HCT116 (cell line): ENCODE results near the gene TUBB8B.
"Not testable (repeated sequence)": the region's sequence is repeated elsewhere in the genome, so short reads cannot be mapped to it uniquely, and the experiment has no call there.

Experiments used
- CBX3 ChIP-seq: IDR thresholded peaks from 2 replicates; pipeline ENCODE4 v1.6.1; 2012; ENCODE audit warnings: low read depth
- CEBPB ChIP-seq: IDR thresholded peaks from 2 replicates; pipeline ENCODE4 v1.6.1; 2012; ENCODE audit warnings: low read depth
- EZH2 ChIP-seq: fragments of 200-600 bp; sonication (generic); IDR thresholded peaks from 2 replicates; pipeline ENCODE4 v1.6.1; 2017; ENCODE audit warnings: antibody characterized with exemption, mixed run types
- EZH2phosphoT487 ChIP-seq: fragments of 200-600 bp; IDR thresholded peaks from 2 replicates; pipeline ENCODE4 v1.6.1; 2018; ENCODE audit warnings: antibody characterized with exemption, borderline replicate concordance
- JUND ChIP-seq: IDR thresholded peaks from 2 replicates; pipeline ENCODE4 v1.6.1; 2012
- POLR2A ChIP-seq: IDR thresholded peaks from 2 replicates; pipeline ENCODE4 v1.7.0; 2011; ENCODE audit warnings: borderline replicate concordance; ENCODE audit not compliant: insufficient read depth, insufficient read length; ENCODE audit errors: extremely low read depth
- POLR2AphosphoS5 ChIP-seq: IDR thresholded peaks from 2 replicates; pipeline ENCODE4 v1.6.1; 2011; ENCODE audit warnings: mild to moderate bottlenecking, low read depth, low read length, moderate library complexity
- RAD21 ChIP-seq: IDR thresholded peaks from 2 replicates; pipeline ENCODE4 v1.6.1; 2012; ENCODE audit warnings: low read depth, mild to moderate bottlenecking
- SIN3A ChIP-seq: IDR thresholded peaks from 2 replicates; pipeline ENCODE4 v1.6.1; 2012; ENCODE audit warnings: low read depth
- ZFX ChIP-seq: fragments of 450-650 bp; IDR thresholded peaks from 2 replicates; pipeline ENCODE4 v1.6.1; 2017
- ZNF274 ChIP-seq: fragments of 200-500 bp; sonication (Bioruptor generic); IDR thresholded peaks from 2 replicates; pipeline ENCODE4 v1.6.1; 2014; ENCODE audit warnings: mild to moderate bottlenecking, low read depth, low read length, inconsistent platforms
- TF ChIP-seq, protein P1 (sequence below), 3 experiments: fragments of 200-600 bp in 1 of 3; sonication (generic) in 1 of 3; IDR thresholded peaks in 2 of 3; conservative IDR thresholded peaks in 1 of 3; 2 replicates each; pipeline ENCODE4 v1.5.1; 2012 to 2017; ENCODE audit warnings: low read depth in 2 of 3, low read length in 2 of 3, antibody characterized with exemption in 1 of 3, borderline replicate concordance in 1 of 3, control low read depth in 1 of 3, mild to moderate bottlenecking in 1 of 3, mixed read lengths in 1 of 3, mixed run types in 1 of 3, moderate library complexity in 1 of 3; ENCODE audit not compliant: insufficient read depth in 1 of 3
- TF ChIP-seq, protein P2 (sequence below): IDR thresholded peaks from 2 replicates; pipeline ENCODE4 v1.6.1; 2012; ENCODE audit warnings: low read depth
- TF ChIP-seq, protein P3 (sequence below): IDR thresholded peaks from 2 replicates; pipeline ENCODE4 v1.6.1; 2011; ENCODE audit warnings: mild to moderate bottlenecking, low read length, moderate library complexity; ENCODE audit not compliant: insufficient replicate concordance; ENCODE audit errors: extremely low read depth

DNA sequence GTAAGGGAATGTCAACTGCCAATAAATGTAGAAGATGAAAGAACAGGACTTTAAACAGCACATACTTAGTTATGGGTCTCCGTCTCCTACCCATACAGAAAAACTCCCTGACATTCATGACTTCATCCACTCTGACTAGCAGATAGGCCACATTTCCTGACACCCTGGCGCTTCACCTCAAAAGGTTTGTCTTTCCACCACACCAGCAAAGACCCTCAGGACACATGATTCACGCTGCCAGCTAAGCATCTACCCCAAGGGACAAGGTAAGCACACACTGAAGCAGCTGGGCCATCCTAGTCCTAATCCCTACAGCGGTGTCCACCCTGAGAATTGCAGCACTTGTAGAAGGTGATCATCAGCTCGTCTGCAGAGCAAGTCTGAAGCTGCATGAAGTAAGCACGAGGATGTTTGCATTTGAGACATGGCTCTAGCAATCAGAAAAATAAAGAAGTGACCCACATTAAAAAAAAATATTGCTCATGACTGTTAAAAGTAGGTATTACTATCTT lies 44.5 kb upstream of the TUBB8B start:
- TF ChIP-seq, protein P1, sequence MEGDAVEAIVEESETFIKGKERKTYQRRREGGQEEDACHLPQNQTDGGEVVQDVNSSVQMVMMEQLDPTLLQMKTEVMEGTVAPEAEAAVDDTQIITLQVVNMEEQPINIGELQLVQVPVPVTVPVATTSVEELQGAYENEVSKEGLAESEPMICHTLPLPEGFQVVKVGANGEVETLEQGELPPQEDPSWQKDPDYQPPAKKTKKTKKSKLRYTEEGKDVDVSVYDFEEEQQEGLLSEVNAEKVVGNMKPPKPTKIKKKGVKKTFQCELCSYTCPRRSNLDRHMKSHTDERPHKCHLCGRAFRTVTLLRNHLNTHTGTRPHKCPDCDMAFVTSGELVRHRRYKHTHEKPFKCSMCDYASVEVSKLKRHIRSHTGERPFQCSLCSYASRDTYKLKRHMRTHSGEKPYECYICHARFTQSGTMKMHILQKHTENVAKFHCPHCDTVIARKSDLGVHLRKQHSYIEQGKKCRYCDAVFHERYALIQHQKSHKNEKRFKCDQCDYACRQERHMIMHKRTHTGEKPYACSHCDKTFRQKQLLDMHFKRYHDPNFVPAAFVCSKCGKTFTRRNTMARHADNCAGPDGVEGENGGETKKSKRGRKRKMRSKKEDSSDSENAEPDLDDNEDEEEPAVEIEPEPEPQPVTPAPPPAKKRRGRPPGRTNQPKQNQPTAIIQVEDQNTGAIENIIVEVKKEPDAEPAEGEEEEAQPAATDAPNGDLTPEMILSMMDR (IDR thresholded peaks at IDR 0.05 in 2 of 3, conservative IDR thresholded peaks at IDR 0.05 in 1 of 3; ENCODE audit: borderline replicate concordance in 1 of 3, insufficient read depth in 1 of 3, low read depth in 2 of 3, low read length in 2 of 3) = not testable (repeated sequence)
- TF ChIP-seq POLR2AphosphoS5, RAD21, POLR2A, EZH2, EZH2phosphoT487, CEBPB, SIN3A, ZFX, JUND, CBX3, ZNF274: not testable (repeated sequence)
- TF ChIP-seq, protein P2, sequence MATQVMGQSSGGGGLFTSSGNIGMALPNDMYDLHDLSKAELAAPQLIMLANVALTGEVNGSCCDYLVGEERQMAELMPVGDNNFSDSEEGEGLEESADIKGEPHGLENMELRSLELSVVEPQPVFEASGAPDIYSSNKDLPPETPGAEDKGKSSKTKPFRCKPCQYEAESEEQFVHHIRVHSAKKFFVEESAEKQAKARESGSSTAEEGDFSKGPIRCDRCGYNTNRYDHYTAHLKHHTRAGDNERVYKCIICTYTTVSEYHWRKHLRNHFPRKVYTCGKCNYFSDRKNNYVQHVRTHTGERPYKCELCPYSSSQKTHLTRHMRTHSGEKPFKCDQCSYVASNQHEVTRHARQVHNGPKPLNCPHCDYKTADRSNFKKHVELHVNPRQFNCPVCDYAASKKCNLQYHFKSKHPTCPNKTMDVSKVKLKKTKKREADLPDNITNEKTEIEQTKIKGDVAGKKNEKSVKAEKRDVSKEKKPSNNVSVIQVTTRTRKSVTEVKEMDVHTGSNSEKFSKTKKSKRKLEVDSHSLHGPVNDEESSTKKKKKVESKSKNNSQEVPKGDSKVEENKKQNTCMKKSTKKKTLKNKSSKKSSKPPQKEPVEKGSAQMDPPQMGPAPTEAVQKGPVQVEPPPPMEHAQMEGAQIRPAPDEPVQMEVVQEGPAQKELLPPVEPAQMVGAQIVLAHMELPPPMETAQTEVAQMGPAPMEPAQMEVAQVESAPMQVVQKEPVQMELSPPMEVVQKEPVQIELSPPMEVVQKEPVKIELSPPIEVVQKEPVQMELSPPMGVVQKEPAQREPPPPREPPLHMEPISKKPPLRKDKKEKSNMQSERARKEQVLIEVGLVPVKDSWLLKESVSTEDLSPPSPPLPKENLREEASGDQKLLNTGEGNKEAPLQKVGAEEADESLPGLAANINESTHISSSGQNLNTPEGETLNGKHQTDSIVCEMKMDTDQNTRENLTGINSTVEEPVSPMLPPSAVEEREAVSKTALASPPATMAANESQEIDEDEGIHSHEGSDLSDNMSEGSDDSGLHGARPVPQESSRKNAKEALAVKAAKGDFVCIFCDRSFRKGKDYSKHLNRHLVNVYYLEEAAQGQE = not testable (repeated sequence)
- TF ChIP-seq, protein P3, sequence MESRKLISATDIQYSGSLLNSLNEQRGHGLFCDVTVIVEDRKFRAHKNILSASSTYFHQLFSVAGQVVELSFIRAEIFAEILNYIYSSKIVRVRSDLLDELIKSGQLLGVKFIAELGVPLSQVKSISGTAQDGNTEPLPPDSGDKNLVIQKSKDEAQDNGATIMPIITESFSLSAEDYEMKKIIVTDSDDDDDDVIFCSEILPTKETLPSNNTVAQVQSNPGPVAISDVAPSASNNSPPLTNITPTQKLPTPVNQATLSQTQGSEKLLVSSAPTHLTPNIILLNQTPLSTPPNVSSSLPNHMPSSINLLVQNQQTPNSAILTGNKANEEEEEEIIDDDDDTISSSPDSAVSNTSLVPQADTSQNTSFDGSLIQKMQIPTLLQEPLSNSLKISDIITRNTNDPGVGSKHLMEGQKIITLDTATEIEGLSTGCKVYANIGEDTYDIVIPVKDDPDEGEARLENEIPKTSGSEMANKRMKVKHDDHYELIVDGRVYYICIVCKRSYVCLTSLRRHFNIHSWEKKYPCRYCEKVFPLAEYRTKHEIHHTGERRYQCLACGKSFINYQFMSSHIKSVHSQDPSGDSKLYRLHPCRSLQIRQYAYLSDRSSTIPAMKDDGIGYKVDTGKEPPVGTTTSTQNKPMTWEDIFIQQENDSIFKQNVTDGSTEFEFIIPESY = not testable (repeated sequence)
